ENCODE measurements around the gene RASSF8. TPM values are rescaled to one million over a fixed set of nuclear protein-coding genes. Genes with fewer than 3 reads are reported as not detected.

Gene RASSF8
- polyA plus RNA-seq, 4 donors = 0.22 to 6.0 (median 2.6) TPM

- Histone ChIP-seq H3K27ac (ENCODE audit: low read depth in 1 of 3, low read length in 2 of 3) (no peak overlapping the region), H3K4me1 (ENCODE audit: control insufficient read depth in 3 of 3, insufficient read depth in 2 of 3, low read depth in 1 of 3, low read length in 2 of 3) (no peaks in the 10 kb centered on the region), H3K4me3 (ENCODE audit: low read depth in 1 of 3, low read length in 3 of 3) (no peak overlapping the region), H3K9me3 (ENCODE audit: control insufficient read depth in 2 of 2, insufficient read depth in 1 of 2, low read depth in 1 of 2, low read length in 1 of 2) (no peaks in the 10 kb centered on the region), H3K27me3 (ENCODE audit: control insufficient read depth in 3 of 3, insufficient read depth in 3 of 3, low read length in 3 of 3) (no peaks in the 10 kb centered on the region), H3K36me3 (ENCODE audit: control insufficient read depth in 3 of 3, insufficient read depth in 2 of 3, low read depth in 1 of 3, low read length in 3 of 3) (no peaks in the 10 kb centered on the region)
- FAIRE-seq (no peak), DNase-seq (no peak)
- 83 to 90% (median 84%) methylated on average over 9 of the region's 9 CpGs for WGBS, 3 donors
Observed at GRCh38 chr12:25935355-25936144, 22.9 kb upstream of the RASSF8 start.

- Histone ChIP-seq H3K4me3 (ENCODE audit: low read depth in 1 of 3, low read length in 3 of 3) (no peak overlapping the region), H3K9me3 (ENCODE audit: control insufficient read depth in 2 of 2, insufficient read depth in 1 of 2, low read depth in 1 of 2, low read length in 1 of 2) (no peaks in the 10 kb centered on the region), H3K27ac (ENCODE audit: low read depth in 1 of 3, low read length in 2 of 3) (no peak overlapping the region), H3K27me3 (ENCODE audit: control insufficient read depth in 3 of 3, insufficient read depth in 3 of 3, low read length in 3 of 3) (no peaks in the 10 kb centered on the region), H3K36me3 (ENCODE audit: control insufficient read depth in 3 of 3, insufficient read depth in 2 of 3, low read depth in 1 of 3, low read length in 3 of 3) (no peaks in the 10 kb centered on the region), H3K4me1 (ENCODE audit: control insufficient read depth in 3 of 3, insufficient read depth in 2 of 3, low read depth in 1 of 3, low read length in 2 of 3) (no peaks in the 10 kb centered on the region)
- FAIRE-seq (no peak), DNase-seq (no peak)
Observed at GRCh38 chr12:25937096-25937495, 21.4 kb upstream of the RASSF8 start.

- Histone ChIP-seq H3K4me1 (ENCODE audit: control insufficient read depth in 3 of 3, insufficient read depth in 2 of 3, low read depth in 1 of 3, low read length in 2 of 3) (no peaks in the 10 kb centered on the region), H3K27me3 (ENCODE audit: control insufficient read depth in 3 of 3, insufficient read depth in 3 of 3, low read length in 3 of 3) (no peaks in the 10 kb centered on the region), H3K9me3 (ENCODE audit: control insufficient read depth in 2 of 2, insufficient read depth in 1 of 2, low read depth in 1 of 2, low read length in 1 of 2) (no peaks in the 10 kb centered on the region), H3K27ac (ENCODE audit: low read depth in 1 of 3, low read length in 2 of 3) (no peak overlapping the region), H3K36me3 (ENCODE audit: control insufficient read depth in 3 of 3, insufficient read depth in 2 of 3, low read depth in 1 of 3, low read length in 3 of 3) (no peaks in the 10 kb centered on the region), H3K4me3 (ENCODE audit: low read depth in 1 of 3, low read length in 3 of 3) (no peak overlapping the region)
- 0 to 53% (median 28%) methylated on average over 1 of the region's 1 CpG for WGBS, 3 donors
- no peak for FAIRE-seq
- DNase-seq = no peak
Observed at GRCh38 chr12:25938581-25938980, 19.9 kb upstream of the RASSF8 start.

- H3K27me3 ChIP-seq (ENCODE audit: control insufficient read depth in 3 of 3, insufficient read depth in 3 of 3, low read length in 3 of 3) = no peaks in the 10 kb centered on the region
- 18 to 73% (median 38%) methylated on average over 2 of the region's 2 CpGs for WGBS, 3 donors
- no peaks in the 10 kb centered on the region for H3K9me3 ChIP-seq (ENCODE audit: control insufficient read depth in 2 of 2, insufficient read depth in 1 of 2, low read depth in 1 of 2, low read length in 1 of 2)
- no peaks in the 10 kb centered on the region for H3K4me1 ChIP-seq (ENCODE audit: control insufficient read depth in 3 of 3, insufficient read depth in 2 of 3, low read depth in 1 of 3, low read length in 2 of 3)
- H3K27ac ChIP-seq (ENCODE audit: low read depth in 1 of 3, low read length in 2 of 3) = no peak overlapping the region
- no peaks in the 10 kb centered on the region for H3K36me3 ChIP-seq (ENCODE audit: control insufficient read depth in 3 of 3, insufficient read depth in 2 of 3, low read depth in 1 of 3, low read length in 3 of 3)
- no peak overlapping the region for H3K4me3 ChIP-seq (ENCODE audit: low read depth in 1 of 3, low read length in 3 of 3)
- DNase-seq (no peak), FAIRE-seq (no peak)
Observed at GRCh38 chr12:25939606-25940005, 18.9 kb upstream of the RASSF8 start.

- H3K9me3 ChIP-seq (ENCODE audit: control insufficient read depth in 2 of 2, insufficient read depth in 1 of 2, low read depth in 1 of 2, low read length in 1 of 2) = no peaks in the 10 kb centered on the region
- H3K4me1 ChIP-seq (ENCODE audit: control insufficient read depth in 3 of 3, insufficient read depth in 2 of 3, low read depth in 1 of 3, low read length in 2 of 3) = no peaks in the 10 kb centered on the region
- no peak overlapping the region for H3K27ac ChIP-seq (ENCODE audit: low read depth in 1 of 3, low read length in 2 of 3)
- H3K36me3 ChIP-seq (ENCODE audit: control insufficient read depth in 3 of 3, insufficient read depth in 2 of 3, low read depth in 1 of 3, low read length in 3 of 3) = no peaks in the 10 kb centered on the region
- H3K4me3 ChIP-seq (ENCODE audit: low read depth in 1 of 3, low read length in 3 of 3) = no peak overlapping the region
- FAIRE-seq (no peak), DNase-seq (no peak)
- 60 to 88% (median 78%) methylated on average over 1 of the region's 1 CpG for WGBS, 3 donors
- no peaks in the 10 kb centered on the region for H3K27me3 ChIP-seq (ENCODE audit: control insufficient read depth in 3 of 3, insufficient read depth in 3 of 3, low read length in 3 of 3)
Observed at GRCh38 chr12:25940886-25941285, 17.6 kb upstream of the RASSF8 start.

GRCh38 chr12:25942709-25943108, 15.8 kb upstream of the RASSF8 start:
- Histone ChIP-seq H3K9me3 (ENCODE audit: control insufficient read depth in 2 of 2, insufficient read depth in 1 of 2, low read depth in 1 of 2, low read length in 1 of 2) (no peaks in the 10 kb centered on the region), H3K4me1 (ENCODE audit: control insufficient read depth in 3 of 3, insufficient read depth in 2 of 3, low read depth in 1 of 3, low read length in 2 of 3) (no peaks in the 10 kb centered on the region), H3K27ac (ENCODE audit: low read depth in 1 of 3, low read length in 2 of 3) (no peak overlapping the region), H3K36me3 (ENCODE audit: control insufficient read depth in 3 of 3, insufficient read depth in 2 of 3, low read depth in 1 of 3, low read length in 3 of 3) (no peaks in the 10 kb centered on the region), H3K27me3 (ENCODE audit: control insufficient read depth in 3 of 3, insufficient read depth in 3 of 3, low read length in 3 of 3) (no peaks in the 10 kb centered on the region), H3K4me3 (ENCODE audit: low read depth in 1 of 3, low read length in 3 of 3) (no peak overlapping the region)
- 65 to 78% (median 74%) methylated on average over 2 of the region's 2 CpGs for WGBS, 3 donors
- no peak for DNase-seq
- no peak for FAIRE-seq

- no peaks in the 10 kb centered on the region for H3K9me3 ChIP-seq (ENCODE audit: control insufficient read depth in 2 of 2, insufficient read depth in 1 of 2, low read depth in 1 of 2, low read length in 1 of 2)
- no peak for FAIRE-seq
- H3K4me1 ChIP-seq (ENCODE audit: control insufficient read depth in 3 of 3, insufficient read depth in 2 of 3, low read depth in 1 of 3, low read length in 2 of 3) = no peaks in the 10 kb centered on the region
- no peaks in the 10 kb centered on the region for H3K27me3 ChIP-seq (ENCODE audit: control insufficient read depth in 3 of 3, insufficient read depth in 3 of 3, low read length in 3 of 3)
- H3K27ac ChIP-seq (ENCODE audit: low read depth in 1 of 3, low read length in 2 of 3) = no peak overlapping the region
- H3K36me3 ChIP-seq (ENCODE audit: control insufficient read depth in 3 of 3, insufficient read depth in 2 of 3, low read depth in 1 of 3, low read length in 3 of 3) = no peaks in the 10 kb centered on the region
- no peak overlapping the region for H3K4me3 ChIP-seq (ENCODE audit: low read depth in 1 of 3, low read length in 3 of 3)
- no peak for DNase-seq
Observed at GRCh38 chr12:25943940-25944339, 14.5 kb upstream of the RASSF8 start.

- Histone ChIP-seq H3K27me3 (ENCODE audit: control insufficient read depth in 3 of 3, insufficient read depth in 3 of 3, low read length in 3 of 3) (no peaks in the 10 kb centered on the region), H3K4me1 (ENCODE audit: control insufficient read depth in 3 of 3, insufficient read depth in 2 of 3, low read depth in 1 of 3, low read length in 2 of 3) (no peaks in the 10 kb centered on the region), H3K9me3 (ENCODE audit: control insufficient read depth in 2 of 2, insufficient read depth in 1 of 2, low read depth in 1 of 2, low read length in 1 of 2) (no peaks in the 10 kb centered on the region), H3K36me3 (ENCODE audit: control insufficient read depth in 3 of 3, insufficient read depth in 2 of 3, low read depth in 1 of 3, low read length in 3 of 3) (no peaks in the 10 kb centered on the region), H3K4me3 (ENCODE audit: low read depth in 1 of 3, low read length in 3 of 3) (no peak overlapping the region), H3K27ac (ENCODE audit: low read depth in 1 of 3, low read length in 2 of 3) (no peak overlapping the region)
- FAIRE-seq (no peak), DNase-seq (no peak)
- 75 to 90% (median 77%) methylated on average over 4 of the region's 4 CpGs for WGBS, 3 donors
Observed at GRCh38 chr12:25949343-25949742, 9.1 kb upstream of the RASSF8 start.
